Forelimb muscle (tissue), 1 donor: Measurements from ENCODE around the gene F9. TPM values are rescaled to one million over a fixed set of nuclear protein-coding genes. Genes with fewer than 3 reads are reported as not detected.
"Not testable (repeated sequence)": the region's sequence is repeated elsewhere in the genome, so short reads cannot be mapped to it uniquely, and the experiment has no call there.

ENCODE experiments used
- DNase-seq: peaks from one replicate; pipeline ENCODE4 v3.0.0-alpha.2; 2013; ENCODE audit warnings: low read depth
- polyA plus RNA-seq: library from polyadenylated mRNA; unstranded; fragments of 120-200 nt; gene quantifications from one replicate; pipeline ENCODE4 v1.2.1, GENCODE V29; 2013; ENCODE audit not compliant: insufficient read length

Gene F9
- not detected for polyA plus RNA-seq

- no peak for DNase-seq
These were observed at the start of gene F9 for GRCh38 chrX:139530550-139530949. Gene F9 (plus strand): TSS chrX:139530739. CDS start chrX:139530765, 26 bp downstream.

DNA sequence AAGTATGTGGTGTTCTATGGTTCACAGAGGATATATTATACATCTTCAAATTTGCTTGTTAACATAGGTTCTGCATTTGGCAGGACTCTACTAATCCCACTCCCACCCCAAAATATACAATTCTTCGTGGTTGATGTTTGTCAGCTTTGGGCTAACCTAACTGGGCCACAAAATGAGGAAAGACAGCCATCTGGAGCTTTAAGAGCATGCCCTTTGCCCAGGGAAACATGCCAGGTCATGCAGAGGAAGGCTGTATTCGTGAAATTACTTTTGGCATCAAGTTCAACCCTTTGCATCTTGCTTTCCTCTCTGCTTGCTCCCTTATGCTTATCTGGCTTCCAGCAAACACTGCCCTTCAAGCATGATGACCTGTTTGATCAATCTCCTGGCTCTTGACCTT, 46.8 kb upstream of the F9 start:
- no peak for DNase-seq

- no peak for DNase-seq
These were observed 45.9 kb upstream of the F9 start for GRCh38 chrX:139484591-139484990.

DNA sequence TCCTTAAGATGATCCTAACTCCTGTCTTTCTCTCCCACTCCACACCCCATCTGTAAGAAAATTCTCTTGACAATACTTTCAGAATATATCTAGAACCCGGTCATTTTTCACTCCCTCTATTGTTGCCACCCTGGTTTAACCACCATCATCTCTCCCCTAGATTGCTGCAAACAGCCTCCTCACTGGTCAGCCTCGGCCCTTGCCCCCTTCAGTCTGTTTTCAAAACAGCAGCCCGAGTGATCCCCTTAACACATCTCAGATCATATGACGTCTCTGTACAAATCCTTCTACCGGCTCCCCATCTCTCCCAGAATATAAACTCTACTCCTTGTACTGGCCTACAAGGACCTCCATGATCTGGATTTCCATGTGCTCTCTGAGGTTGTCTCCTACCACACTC, 35.2 kb upstream of the F9 start:
- DNase-seq, result no peak

- no peak for DNase-seq
These were observed 24.2 kb upstream of the F9 start for GRCh38 chrX:139506333-139506732.

- no peak for DNase-seq
These were observed 22.4 kb upstream of the F9 start for GRCh38 chrX:139508099-139508498.

DNA sequence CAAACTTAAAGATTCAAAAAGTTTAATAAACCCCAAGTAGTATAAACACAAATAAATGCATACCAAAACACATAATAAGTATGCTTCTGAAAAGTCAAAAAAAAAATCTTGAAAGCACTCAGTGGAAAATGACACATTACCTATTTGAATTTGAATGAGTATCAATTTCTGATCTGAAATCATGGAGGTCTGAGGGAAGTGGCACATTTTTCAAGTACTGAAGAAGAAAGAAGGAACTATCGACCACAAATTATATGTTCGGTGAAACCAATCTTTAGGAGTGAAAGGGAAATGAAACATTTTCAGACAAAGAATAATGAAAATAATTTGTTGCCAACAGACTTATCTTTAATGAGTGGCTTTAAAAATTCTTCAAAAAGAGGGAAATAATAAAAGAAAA, 12.1 kb upstream of the F9 start:
- no peak for DNase-seq

GRCh38 chrX:139528829-139529228, 1.7 kb upstream of the F9 start:
- DNase-seq, result not testable (repeated sequence)

DNA sequence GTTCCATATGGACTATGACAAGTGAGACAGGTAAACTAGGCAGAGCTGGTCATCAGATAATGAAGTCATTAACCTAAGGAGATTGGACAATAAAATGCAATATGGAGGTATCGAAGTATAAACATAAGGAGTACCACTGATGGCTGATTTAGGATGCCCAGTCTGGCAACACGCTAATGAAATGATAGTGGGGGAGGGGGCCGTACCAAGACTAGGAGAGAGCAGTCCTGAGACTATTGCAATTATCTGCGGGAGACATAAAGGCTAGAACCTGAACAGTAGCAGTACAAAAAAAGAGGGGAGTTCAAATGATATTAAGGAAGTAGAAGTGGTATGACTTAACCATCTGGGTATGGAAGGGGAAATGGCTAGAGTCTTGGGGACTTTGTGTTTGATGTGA, 2.3 kb downstream of the F9 start:
- no peak for DNase-seq

DNA sequence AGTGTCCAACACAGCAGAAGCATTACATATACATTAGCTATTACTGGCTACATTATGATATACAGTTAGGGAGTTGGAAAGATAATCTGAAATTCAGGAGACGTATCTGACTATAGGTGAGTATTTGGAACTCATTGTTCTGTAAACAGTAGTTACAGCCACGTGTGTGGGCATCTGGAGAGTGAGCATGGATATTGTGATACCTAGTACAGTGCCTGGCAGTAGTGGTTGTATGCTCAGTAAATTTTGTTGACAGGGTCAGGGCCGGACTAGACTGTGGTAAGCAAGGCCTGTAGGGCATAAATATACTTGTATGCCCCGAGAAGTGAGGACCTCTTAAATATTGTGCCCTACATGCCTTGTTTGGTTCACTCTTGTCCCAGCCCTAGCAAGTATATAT, 2.9 kb downstream of the F9 start:
- no peak for DNase-seq

DNA sequence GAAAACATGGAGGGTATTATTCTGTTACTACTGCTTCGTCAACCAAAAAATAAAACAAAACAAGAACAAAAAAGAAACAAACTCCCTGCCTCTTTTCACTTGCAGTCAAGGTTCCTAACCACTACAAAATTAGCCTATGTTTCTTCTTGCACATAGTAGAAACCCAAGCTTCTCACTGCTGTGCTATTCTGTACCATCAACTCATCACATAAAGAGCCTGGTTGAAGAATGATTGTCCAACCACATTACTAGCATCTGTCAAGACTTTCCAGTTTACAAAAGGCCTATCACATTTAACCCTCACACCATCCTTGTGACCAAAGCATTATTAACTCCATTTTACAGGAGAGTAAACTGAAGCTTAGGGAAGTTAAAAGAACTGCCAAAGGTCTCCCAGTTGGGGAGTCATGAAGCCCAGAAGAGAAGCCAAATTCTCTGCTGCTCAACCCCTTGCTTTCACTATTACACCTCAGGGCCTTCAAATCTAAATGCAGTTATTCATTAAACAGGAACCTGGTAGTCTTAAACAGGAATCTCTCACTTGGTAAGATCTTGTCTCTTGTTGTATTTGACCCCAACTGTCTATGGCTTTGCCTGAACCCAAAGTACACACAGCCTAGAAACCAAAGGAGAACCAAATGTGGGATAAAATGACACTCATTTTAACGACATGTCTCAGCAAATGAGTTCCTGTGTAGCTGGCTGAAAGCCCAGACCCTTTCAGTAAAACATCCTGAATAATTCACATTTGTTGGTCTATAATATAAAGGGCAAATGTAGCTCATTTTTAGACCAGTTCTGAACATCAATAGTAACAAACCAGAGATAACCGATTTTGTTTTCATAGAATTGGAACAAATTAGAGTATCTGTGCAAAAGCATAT, 8.6 kb downstream of the F9 start:
- DNase-seq, result no peak

- no peak for DNase-seq
These were observed 12.1 kb downstream of the F9 start for GRCh38 chrX:139542652-139543051.

- no peak for DNase-seq
These were observed 13.4 kb downstream of the F9 start for GRCh38 chrX:139543920-139544319.

DNA sequence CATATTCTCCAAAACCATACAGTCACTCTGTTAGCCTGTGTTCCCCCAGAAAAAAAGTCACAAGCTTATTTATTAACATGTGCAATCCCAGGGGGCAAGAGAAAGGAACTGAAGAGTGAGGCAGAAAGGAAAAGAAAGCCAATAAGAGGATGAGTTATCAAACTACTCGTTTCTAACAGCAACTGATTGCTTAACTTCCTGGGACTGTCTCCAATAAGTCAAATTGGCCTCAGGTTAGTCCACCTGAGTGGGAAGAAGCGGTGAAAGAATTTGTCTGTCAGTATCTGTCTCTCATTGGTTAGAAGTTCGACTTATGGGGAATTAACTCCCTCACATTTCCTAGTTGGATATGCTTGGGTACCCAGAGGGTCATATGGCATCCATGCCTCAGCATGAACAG, 14.1 kb downstream of the F9 start:
- no peak for DNase-seq

GRCh38 chrX:139554376-139554775, 23.8 kb downstream of the F9 start:
- no peak for DNase-seq

DNA sequence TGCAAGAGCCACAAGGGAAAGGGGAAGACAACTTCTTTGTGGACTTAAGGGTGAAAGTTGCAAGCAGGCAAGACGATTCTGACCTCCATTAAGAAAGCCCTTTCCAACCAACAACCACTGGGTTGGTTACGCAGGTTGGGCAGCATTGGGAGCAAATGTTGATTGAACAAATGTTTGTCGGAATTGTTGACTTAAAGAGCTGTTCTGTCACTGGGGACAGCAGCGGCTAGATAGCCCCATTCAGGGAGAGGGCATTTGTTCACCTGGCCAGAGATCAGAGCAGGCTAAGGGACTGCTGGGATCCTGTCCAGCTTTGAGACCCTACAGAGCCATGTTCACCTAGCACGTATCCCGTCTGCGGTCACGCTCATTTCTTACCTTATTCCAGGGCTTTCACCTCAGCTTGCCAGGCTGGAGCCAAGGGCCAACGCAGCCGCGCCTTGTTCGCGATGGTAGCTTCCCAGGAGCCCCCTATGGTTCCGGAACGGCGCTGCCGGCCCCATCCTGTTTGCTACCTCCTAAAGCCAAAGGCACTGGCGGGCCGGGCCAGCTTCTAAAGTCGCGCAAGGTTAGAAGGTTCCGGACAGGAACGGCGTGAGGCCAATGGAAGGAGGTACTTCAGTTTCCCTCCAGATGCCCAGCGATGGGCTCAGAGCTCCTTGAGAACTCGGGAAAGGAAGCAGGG, 24.6 kb downstream of the F9 start:
- no peak for DNase-seq

DNA sequence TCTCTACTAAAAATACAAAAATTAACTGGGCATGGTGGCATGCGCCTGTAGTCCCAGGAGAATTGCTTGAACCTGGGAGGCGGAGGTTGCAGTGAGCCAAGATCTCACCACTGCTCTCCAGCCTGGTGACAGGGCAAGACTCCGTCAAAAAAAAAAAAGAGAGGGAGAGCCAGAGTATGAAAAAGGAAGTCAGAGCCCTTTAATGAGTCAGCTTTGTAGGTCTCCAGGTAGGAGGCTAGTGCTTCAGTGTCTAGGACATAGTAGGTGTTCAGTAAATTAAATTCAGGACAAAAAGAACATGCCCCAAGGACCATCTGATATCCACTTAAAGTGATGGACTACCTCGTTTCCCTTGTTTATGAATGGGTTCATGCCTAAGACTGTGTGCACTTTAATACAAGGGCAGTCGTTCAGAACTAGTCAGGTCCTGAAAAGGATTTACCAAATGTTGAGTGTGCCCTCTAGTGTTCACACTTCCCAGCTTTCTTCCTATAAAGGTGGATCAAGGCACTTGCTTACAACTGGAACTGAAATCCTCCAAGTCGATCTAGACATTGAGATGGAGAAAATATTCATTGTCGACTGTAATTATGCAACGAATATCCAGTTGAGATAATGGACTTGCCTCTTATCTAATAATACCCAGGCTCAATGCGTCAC, 29.0 kb downstream of the F9 start:
- peak; percentile 43 for DNase-seq

DNA sequence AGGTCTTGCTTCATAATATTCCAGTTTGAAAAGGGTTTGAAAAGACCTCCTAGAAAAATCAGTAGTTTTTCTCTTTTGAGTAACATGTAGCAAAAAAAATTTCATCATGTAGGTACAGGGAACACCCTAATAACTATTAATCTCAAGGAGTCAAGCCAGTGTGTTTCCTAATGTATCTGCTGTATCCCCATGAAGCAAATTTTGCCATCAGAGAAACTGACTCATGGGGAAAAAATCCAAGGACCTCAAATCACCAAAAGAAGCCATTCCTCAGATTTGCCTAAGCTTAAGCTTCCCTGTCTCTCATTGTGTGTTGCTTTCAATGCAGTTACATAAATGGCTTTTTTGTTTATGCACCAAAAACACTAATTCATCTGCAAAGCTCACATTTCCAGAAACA, 29.7 kb downstream of the F9 start:
- no peak for DNase-seq

GRCh38 chrX:139563251-139563650, 32.7 kb downstream of the F9 start:
- DNase-seq, result no peak

DNA sequence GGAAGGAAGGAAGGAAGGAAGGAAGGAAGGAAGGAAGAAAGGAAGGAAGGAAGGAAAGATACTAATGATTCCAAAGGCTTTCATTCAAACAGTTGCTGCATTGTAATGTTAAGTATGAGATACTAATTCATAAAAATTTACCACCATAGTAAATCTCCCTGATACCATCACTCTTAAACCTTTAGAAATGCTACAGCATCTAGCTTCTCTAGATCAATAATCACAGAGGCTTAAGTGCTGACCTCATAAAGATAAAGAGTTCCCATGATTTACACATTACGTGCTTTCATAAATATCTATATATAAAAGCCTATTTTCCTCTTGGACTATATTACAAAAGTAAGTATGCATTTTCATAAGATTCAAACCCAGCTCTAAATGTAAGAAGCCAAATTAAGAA, 36.4 kb downstream of the F9 start:
- no peak for DNase-seq

- no peak for DNase-seq
These were observed 50.5 kb downstream of the F9 start for GRCh38 chrX:139581068-139581467.

GRCh38 chrX:139585613-139586012, 55.1 kb downstream of the F9 start:
- DNase-seq, result no peak

GRCh38 chrX:139596068-139596467, 65.5 kb downstream of the F9 start:
- no peak for DNase-seq
